Hematopoietic multipotent progenitor cell treated with erythropoietin and hydrocortisone succinate and interleukin-3 and kit ligand, for 17 days (in vitro differentiated cells): Measurements from ENCODE around the gene ZNF320.
"Not testable (repeated sequence)": the region's sequence is repeated elsewhere in the genome, so short reads cannot be mapped to it uniquely, and the experiment has no call there.

Experiments used
- DNase-seq: peaks from one replicate; pipeline ENCODE4 v3.0.0-alpha.2; 2015; ENCODE audit warnings: low spot score

ZNF320 gene

DNA sequence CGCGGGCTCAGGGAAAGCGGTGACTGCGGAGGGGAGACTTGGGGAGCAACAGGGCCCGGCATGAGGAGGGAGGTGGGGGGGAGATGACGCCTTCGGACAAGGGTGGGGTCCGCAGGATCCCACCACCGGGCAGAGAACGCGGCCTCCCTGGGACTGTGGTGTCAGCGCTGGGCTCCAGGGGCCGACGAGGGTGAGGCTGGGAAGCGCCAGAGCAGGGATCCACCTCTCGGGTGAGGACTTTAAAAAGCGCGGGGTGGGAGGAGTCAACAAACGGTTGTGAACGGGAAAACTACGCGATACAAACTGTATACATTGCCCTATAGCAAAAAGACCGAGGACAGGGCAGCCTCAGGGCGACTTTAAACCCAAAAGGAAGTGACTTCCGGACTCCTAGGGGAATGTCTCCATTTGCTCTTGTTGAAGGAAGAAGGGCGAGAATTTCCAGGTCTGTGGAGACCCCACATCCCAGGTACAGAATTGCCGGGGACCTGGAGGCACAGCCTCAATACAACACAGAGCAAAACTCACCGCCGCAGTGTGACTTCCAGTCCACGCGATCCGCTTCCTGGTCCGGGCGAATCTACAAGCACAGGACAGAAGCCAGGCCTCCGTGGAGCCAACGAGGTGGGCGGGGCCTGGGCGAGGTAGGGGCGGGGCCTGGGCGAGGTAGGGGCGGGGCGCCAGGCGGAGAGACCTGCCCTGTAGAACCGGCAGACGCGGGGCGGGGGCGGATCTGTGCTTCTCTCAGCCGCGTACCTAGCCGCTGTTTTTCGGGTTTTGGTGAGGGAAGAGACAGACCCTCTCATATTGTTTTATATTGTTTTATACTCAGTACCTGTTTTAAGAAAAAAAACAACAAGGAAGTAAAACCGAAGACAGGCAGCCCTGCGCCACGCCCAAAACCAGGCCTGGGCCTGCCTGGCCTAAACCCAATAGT lies 25.7 kb upstream of the ZNF320 start, which contains the start of gene ZNF888:
TSS of gene ZNF888 (minus strand) at position 588 of the 937 bp plus-strand sequence. CDS start 5,555 bp downstream, outside the sequence.
- peak; percentile 73 for DNase-seq

DNA sequence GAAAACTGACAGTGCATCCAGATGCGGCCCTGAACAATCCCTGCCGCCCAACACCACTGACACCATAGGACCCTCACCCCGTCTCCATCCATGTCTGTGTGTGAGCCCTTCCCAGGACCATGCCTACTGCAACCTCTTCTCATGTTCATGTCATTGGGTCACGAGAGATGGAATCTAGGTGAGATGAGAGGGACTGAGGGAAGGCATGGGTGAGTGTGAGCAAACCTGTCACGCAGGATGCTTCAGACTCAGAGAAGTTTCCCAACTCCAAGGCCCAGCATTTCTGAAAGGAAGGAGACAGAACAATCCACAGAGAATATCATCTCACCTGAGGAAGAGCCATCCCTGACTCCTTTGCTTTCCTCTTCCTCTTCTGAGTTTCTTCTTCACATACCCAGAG lies 20.1 kb upstream of the ZNF320 start:
- no peak for DNase-seq

DNA sequence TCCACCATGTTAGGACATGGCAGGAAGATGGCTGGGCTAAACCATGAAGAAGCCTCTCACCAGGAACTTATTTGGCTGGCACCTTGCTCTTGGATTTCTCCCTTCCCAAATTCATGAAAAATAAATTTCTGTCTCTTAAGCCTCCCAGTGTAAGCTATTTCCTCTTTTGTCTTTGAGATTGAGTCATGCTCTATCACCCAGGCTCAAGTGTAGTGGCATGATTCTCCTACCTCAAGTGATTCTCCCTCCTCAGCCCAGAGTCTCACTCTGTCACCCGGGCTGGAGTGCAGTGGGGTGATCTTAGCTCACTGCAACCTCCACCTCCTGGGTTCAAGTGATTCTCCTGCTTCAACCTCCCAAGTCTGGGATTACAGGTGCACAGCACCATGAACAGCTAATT lies 13.2 kb upstream of the ZNF320 start:
- no peak for DNase-seq

DNA sequence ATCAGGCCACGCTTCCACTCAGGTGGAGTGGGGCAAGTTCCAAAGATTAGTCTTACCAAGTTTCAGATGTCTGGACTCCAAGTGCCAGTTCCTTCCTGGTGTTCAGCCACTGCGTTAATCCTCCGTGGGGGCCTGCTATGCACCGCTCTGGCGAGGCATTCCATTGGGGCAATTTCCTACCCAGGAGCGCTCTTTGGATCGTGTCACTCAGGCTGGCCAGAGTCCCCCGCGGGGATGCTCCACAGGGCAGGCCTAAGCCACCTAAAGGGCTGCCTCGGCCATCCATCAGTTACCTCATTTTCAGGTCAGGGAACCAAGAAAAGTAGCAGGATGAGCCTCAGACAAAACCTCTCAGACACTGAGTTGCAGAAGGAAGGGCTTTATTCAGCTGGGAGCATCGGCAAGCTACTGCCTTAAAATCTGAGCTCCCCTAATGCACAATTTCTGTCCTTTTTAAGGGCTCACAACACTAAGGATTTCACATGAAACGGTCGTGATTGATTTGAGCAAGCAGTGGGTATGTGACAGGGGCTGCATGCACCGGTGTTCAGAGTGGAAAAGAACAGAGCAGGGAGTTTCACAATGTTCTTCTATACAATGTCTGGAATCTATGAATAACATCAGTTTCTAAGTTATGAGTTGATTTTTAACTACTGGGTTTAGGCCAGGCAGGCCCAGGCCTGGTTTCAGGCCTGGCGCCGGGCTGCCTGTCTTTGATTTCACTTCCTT lies 6.8 kb upstream of the ZNF320 start:
- DNase-seq, result not testable (repeated sequence)

DNA sequence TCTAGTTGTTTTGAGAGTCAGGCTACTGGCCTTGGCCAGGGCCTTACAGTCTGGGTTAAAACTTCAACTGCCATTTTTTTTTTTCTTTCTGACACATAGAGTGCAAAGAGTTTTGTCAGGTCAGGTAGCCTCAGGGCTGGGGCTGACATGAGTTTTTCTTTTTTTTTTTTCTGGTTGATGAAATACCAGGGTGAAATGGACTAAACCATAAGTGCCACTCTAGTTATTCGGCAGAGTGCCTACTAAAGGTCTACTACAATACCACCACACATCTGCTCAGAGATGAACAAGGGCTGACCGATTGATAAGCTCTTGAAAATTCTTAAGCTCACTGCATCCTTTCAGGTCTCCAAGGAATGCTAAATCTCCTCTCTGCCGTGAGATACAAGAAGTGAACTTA lies 4.4 kb upstream of the ZNF320 start:
- no peak for DNase-seq

DNA sequence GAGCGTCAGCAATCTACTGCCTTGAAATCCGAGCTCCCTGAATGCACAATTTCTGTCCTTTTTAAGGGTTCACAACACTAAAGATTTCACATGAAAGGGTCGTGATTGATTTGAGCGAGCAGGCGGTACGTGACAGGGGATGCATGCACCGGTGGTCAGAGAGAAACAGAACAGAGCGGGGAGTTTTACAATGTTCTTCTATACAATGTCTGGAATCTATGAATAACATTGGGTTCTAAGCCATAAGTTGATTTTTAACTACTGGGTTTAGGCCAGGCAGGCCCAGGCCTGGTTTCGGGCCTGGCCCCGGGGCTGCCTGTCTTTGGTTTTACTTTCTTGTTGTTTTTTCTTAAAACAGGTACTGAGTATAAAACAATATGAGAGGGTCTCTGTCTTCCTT lies 1.2 kb upstream of the ZNF320 start:
- DNase-seq, result not testable (repeated sequence)

DNA sequence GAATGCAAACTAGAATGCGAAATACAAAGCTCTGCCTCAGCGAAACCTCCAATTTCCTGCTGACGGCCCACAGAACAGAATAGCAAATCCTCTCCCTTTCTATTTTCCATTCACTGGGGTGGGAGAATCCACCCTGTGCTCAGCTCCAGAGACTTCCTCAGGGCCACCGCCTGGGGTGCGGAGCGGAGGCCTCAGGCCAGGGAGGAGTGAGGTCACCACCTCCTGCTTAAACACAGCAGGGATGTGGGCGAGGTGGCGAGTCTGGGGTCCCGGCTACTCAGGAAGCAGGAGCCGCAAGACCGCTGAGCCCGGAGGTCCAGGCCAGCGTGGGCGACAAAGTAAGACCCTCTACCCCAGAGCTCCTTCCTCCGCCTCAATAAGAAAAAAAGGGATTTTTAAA lies 666 bp upstream of the ZNF320 start:
- no peak for DNase-seq

DNA sequence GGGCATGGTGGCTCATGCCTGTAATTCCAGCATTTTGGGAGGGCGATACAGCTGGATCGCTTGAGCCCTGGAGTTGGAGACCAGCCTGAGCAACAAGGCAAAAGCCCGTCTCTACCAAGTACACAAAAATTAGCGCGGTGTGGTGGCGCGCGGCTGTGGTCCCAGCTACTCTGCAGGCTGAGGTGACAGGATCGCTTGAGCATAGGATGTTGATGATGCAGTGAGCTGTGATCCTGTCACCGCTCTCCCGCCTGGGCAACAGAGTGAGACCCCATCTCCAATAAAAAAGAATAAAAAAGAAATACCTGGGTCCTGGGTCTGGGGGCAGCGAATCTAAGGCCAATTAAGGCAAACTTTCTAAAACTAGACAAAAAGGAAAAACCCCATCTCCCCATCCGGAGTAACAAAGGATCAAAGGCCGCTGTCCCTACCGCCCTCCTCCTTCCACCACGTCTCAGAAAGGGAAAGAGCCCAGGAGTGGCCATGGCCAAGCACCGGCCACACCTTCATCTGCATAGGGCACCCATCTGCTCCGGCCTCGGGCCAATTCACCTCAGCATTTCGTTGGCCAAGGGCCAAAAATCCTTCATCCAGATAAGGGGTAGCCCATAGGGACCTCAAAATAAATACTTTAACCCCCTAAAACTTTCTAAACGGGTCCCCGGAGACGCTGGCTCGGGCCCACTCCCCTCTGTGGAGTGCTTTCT lies 851 bp downstream of the ZNF320 start:
- peak; percentile 18 for DNase-seq

DNA sequence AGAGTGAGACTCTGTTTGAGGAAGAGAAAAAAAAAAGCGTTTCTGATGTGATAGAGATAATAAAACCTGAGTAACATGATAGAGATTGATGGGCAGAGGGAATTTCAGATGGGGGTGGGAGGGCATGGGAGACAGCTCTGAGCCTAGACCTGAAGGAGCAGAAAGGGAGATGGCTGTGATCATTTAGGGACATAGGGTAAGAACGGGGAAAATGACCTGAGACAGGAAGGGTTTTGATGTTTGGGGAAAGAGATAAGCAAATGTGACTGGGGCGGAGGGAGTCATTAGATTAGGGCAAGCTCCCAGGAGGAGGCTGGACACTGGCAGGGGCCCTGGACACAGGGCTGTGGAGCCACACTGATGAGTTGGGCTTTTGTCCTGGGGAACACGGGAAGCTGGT lies 6.1 kb downstream of the ZNF320 start:
- DNase-seq, result no peak

DNA sequence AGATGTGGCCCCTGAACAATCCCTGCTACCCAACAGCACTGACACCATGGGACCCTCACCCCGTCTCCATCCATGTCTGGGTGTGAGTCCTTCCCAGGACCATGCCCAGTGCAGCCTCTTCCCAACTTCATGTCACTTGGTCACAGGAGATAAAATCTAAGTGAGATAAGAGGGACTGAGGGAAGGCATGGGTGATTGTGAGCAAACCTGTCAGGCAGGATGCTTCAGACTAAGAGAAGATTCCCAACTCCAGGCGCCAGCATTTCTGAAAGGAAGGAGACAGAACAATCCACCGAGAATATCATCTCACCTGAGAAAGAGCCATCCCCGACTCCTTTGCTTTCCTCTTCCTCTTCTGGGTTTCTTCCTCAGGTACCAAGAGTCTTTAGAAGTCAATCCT lies 7.5 kb downstream of the ZNF320 start:
- DNase-seq, result no peak

DNA sequence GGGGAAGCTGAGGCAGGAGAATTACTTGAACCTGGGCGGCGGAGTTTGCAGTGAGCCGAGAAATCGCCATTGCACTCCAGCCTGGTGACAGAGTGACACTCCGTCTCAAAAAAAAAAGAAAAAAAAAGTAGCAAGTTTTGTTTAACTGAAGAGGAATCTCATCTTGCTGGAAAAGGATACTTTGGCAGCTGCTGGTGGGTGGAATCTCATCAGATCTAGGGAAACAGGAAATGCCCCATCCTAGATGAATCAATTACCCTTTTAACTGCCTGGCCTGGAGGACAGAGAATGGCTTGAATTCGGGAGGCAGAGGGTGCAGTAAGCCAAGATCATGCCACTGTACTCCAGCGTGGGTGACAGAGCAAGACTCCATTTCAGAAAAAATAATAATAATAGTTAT lies 8.4 kb downstream of the ZNF320 start:
- no peak for DNase-seq

DNA sequence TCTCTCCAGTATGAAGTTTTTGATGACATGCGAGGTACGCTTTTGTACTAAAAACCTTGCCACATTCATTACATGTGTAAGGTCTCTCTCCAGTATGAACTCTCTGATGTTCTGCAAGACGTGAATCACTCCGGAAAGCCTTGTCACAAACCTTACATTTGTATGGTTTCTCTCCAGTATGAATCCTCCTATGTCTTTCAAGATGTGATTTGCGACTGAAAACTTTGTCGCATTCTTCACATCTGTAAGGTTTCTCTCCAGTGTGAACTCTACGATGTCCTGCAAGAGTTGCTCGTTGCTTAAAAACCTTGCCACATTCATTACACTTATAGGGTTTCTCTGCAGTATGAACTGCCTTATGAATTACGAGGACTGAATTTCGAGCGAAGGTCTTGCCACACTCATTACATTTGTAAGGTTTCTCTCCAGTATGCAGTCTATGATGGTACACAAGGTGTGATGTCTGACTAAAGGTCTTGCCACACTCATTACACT lies 16.5 kb downstream of the ZNF320 start:
- DNase-seq, result no peak

DNA sequence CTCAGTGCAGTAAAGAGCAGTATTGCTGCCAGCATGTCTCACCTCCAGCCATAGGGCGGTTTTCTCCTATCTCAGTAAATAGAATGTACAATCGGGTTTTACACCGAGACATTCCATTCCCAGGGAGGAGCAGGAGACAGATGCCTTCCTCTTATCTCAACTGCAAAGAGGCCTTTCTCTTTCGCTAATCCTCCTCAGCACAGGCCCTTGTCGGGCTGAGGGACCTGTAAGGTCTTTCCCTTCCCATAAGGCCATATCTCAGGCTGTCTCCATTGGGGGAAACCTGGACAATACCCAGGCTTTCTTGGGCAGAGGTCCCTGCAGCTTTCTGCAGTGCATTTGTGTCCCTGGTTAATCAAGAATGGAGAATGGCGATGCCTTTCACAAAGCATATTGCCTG lies 24.4 kb downstream of the ZNF320 start:
- not testable (repeated sequence) for DNase-seq

DNA sequence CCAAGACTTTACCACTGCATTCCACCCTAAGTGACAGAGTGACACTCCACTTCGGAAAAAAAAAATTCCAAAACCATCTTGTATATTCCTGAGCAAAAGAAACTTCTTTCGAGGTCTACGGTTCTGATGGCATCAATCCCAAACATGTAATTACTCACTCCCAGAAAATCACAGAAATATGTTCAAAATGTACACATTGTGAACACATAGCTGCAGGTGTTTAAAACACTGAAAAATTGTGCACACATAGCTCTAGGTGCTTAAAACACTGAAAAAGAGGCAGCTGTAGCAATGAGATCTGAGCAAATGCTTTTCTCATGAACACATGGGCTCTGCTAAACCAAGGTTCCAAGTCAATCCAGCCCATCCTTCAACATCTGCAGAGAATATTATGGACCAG lies 26.0 kb downstream of the ZNF320 start:
- DNase-seq, result no peak

DNA sequence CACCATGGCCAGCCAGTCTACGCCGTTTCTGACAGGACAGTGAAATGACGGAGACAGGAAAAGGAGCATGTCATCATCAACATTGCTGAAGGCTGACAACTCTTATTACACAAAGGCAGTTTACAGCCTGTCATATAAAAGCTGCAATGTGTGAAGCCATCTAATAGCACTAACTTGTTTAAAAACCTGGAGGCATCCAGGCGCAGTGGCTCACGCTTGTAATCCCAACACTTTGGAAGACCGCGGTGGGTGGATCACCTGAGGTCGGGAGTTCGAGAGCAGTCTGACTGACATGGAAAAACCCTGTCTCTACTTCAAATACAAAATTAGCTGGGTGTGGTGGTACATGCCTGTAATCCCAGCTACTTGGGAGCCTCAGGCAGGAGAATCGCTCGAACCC lies 29.4 kb downstream of the ZNF320 start:
- not testable (repeated sequence) for DNase-seq

DNA sequence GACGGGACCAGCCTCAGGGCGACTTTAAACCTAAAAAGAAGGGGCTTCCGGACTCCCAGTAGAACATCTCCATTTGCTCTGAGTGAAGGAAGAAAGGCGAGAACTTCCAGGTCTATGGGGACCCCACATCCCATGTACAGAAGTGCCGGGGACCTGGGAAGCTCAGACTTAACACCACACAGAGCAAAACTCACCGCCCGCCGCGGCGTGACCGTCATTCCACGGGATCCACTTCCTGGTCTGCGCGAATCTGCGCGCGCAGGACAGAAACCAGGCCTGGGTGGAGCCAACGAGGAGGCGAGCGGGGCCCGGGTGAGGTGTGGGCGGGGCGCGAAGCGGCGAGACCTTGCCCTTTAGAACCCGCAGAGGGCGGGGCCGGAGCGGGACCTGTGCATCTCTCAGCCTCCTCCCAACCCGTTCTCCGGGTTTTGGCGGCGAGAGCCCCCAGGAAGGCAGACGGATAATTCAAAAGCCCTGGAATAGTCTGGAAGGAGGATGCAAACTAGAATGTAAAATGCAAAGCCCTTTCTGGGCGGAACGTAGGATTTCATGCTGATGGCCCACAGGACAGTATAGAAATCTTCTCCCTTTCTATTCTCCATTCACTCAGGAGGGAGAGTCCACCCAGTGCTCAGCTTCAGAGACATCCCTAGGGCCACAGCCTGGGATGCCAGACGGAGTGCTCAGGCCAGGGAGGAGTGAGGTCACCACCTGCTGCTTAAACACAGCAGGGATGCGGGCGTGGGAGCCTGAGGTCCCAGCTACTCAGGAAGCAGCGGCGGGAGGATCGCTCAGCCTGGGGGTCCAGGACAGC lies 39.9 kb downstream of the ZNF320 start, which contains the start of gene ZNF468:
TSS of gene ZNF468 (minus strand) at position 242 of the 814 bp plus-strand sequence. CDS start 3,347 bp downstream, outside the sequence.
- peak; percentile 49 for DNase-seq

DNA sequence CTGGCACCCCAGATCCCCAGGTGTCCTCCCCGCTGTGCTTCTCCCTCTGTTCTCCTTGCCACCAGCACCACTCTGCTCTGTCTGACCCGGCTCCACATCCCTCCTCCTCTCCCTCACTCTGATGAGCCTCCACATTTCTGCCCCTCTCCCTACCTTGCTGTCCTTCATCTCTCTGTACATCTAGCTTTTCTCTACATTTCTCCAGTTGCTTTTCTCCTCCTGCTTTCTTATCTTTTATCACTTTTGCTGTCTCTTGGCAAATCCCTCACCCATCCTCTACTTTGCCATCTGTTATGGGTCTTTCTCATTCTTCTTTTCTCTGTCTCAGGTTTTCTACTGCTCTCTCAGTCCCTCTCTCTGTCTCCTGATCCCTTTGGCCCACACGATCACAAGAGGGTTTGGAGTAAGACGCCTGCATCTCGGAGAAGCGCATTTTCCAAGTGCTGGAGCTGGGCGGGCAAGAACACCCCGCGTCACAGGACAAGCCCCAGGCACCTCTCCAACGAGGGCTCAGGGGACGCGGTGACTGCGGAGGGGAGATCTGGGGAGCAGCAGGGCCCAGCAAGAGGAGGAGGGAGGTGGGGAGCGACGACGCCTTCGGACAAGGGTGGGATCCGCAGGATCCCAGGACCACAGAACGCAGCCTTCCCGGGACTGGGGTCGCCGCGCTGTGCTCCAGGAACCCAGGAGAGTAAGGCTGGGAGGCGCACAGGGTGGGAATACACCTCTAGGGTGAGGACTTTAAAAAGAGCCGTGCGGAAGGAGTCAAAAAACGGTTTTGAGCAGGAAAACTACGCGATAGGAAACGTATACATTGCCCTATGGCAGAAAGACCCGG lies 40.7 kb downstream of the ZNF320 start:
- not testable (repeated sequence) for DNase-seq
